ENCODE measurements around the gene COBL. TPM values are rescaled to one million over a fixed set of nuclear protein-coding genes. Genes with fewer than 3 reads are reported as not detected.

The COBL gene
- total and polyA plus RNA-seq, 9 of the 15 experiments (the other 6 are each of a cell fraction or from before 2014, with no cell fraction given) = 0.01 to 2.4 (median 0.09) TPM; not detected in 3

GRCh38 chr7:51255036-51255435 is 61.6 kb downstream of the COBL start:
- in situ Hi-C loops (cut with MboI) (no loop called here), intact Hi-C loops (cut with micrococcal nuclease) (no loop called here)
- no peak for DNase-seq (ENCODE audit: extremely low read depth in 1 of 4, low spot score in 3 of 4)
- H3K4me1 ChIP-seq (replicated peaks in 1 of 2; ENCODE audit: control insufficient read depth in 2 of 2, insufficient read depth in 2 of 2, low read length in 2 of 2) = no peaks in the 10 kb centered on the region
- WGBS (ENCODE audit: insufficient coverage, low coverage, missing lambda C conversion rate) = 2% methylated on average over 3 of the region's 3 CpGs
- no peaks in the 10 kb centered on the region for H3K9me3 ChIP-seq (replicated peaks; ENCODE audit: control insufficient read depth, insufficient read depth, low read depth, low read length)
- no peak for FAIRE-seq
- H3K36me3 ChIP-seq (ENCODE audit: control insufficient read depth, insufficient read depth, low read length) = no peaks in the 10 kb centered on the region
- ChIA-PET POLR2A (interaction anchor here (0.6 to 1.1 kb wide), 2 partner anchors 14 to 85 kb away, joined by 3 read pairs; no protein-coding TSS in a partner anchor), CTCF (ENCODE audit: low intra/inter-chr PET ratio) (no interaction called here)
- BruUV-seq (replicated peaks) = no TSS peak
- H3K79me2 ChIP-seq (ENCODE audit: control insufficient read depth, insufficient read depth, low read length) = no peaks in the 10 kb centered on the region
- H2AFZ ChIP-seq (ENCODE audit: low read depth, low read length) = no peak overlapping the region
- TF ChIP-seq ZFP36 (IDR thresholded peaks at IDR 0.05; ENCODE audit: low read depth, low read length, partially characterized antibody) (no peak), SPI1 (IDR thresholded peaks at IDR 0.05; ENCODE audit: borderline replicate concordance, low read depth, low read length) (peak; percentile 75), CEBPG (CRISPR knock-in tag; IDR thresholded peaks at IDR 0.05) (peak; percentile 65), CEBPG (tag; conservative IDR thresholded peaks at IDR 0.05 in 1 of 2, IDR thresholded peaks at IDR 0.05 in 1 of 2) (peak in 1 of 2 experiments; percentile 40; a peak in 1 of 4 replicates)
- H3K9me1 ChIP-seq (ENCODE audit: control insufficient read depth, insufficient read depth, low read length) = no peaks in the 10 kb centered on the region
- H3K4me2 ChIP-seq (ENCODE audit: insufficient read depth, low read length) = no peak overlapping the region
- H3K9ac ChIP-seq (ENCODE audit: insufficient read depth in 1 of 2, low read depth in 2 of 2, low read length in 2 of 2) = no peak overlapping the region
- H3K4me3 ChIP-seq = no peak overlapping the region
- H4K20me1 ChIP-seq (replicated peaks; ENCODE audit: control insufficient read depth, insufficient read depth, low read length) = no peaks in the 10 kb centered on the region
- H3K27me3 ChIP-seq (ENCODE audit: control insufficient read depth in 2 of 2, insufficient read depth in 2 of 2, low read length in 2 of 2) = peaks cover 0 to 15% of the 10 kb centered on the region in 2 experiments; a peak in 2 of 5 replicates
- ATAC-seq = no peak
- no peak overlapping the region for H3K27ac ChIP-seq (ENCODE audit: extremely low read depth, low read depth, low read length)

GRCh38 chr7:51253157-51253556 is 63.5 kb downstream of the COBL start:
- POLR2A ChIA-PET = no interaction called here
- DNase-seq (ENCODE audit: extremely low read depth in 1 of 4, low spot score in 3 of 4) (no peak), ATAC-seq (no peak), FAIRE-seq (no peak)
- intact Hi-C loops (cut with micrococcal nuclease) (no loop called here), in situ Hi-C loops (cut with MboI) (no loop called here)
- no peak overlapping the region for H3K4me2 ChIP-seq (ENCODE audit: insufficient read depth, low read length)
- 2% methylated on average over 3 of the region's 3 CpGs for WGBS (ENCODE audit: insufficient coverage, low coverage, missing lambda C conversion rate)
- no TSS peak for BruUV-seq (replicated peaks)
- H3K79me2 ChIP-seq (ENCODE audit: control insufficient read depth, insufficient read depth, low read length) = no peaks in the 10 kb centered on the region
- no peak overlapping the region for H2AFZ ChIP-seq (ENCODE audit: low read depth, low read length)
- H3K36me3 ChIP-seq (ENCODE audit: control insufficient read depth, insufficient read depth, low read length) = no peaks in the 10 kb centered on the region
- H3K4me1 ChIP-seq (replicated peaks in 1 of 2; ENCODE audit: control insufficient read depth in 2 of 2, insufficient read depth in 2 of 2, low read length in 2 of 2) = no peaks in the 10 kb centered on the region
- H3K27me3 ChIP-seq (ENCODE audit: control insufficient read depth in 2 of 2, insufficient read depth in 2 of 2, low read length in 2 of 2) = peaks cover 0 to 11% of the 10 kb centered on the region in 2 experiments; a peak in 2 of 5 replicates
- no peak overlapping the region for H3K9ac ChIP-seq (ENCODE audit: insufficient read depth in 1 of 2, low read depth in 2 of 2, low read length in 2 of 2)
- no peaks in the 10 kb centered on the region for H4K20me1 ChIP-seq (replicated peaks; ENCODE audit: control insufficient read depth, insufficient read depth, low read length)
- no peak overlapping the region for H3K4me3 ChIP-seq
- H3K27ac ChIP-seq (ENCODE audit: extremely low read depth, low read depth, low read length) = no peak overlapping the region
- no peaks in the 10 kb centered on the region for H3K9me1 ChIP-seq (ENCODE audit: control insufficient read depth, insufficient read depth, low read length)
- CTCF ChIA-PET (ENCODE audit: low intra/inter-chr PET ratio) = no interaction called here
- H3K9me3 ChIP-seq (replicated peaks; ENCODE audit: control insufficient read depth, insufficient read depth, low read depth, low read length) = no peaks in the 10 kb centered on the region
- TF ChIP-seq PHB2 (IDR thresholded peaks at IDR 0.05; ENCODE audit: low read depth) (no peak), CTCF (IDR thresholded peaks at IDR 0.05 in 2 of 3, conservative IDR thresholded peaks at IDR 0.05 in 1 of 3; ENCODE audit: insufficient read depth in 2 of 3, low read depth in 1 of 3, low read length in 3 of 3) (peak in 1 of 3 experiments; percentile 1; a peak in 1 of 6 replicates)
